Femur (tissue), 1 donor: ENCODE results near the gene LAMB2.
A peak's percentile ranks its signal among the peaks of the same experiment; 100 is the strongest.

Experiments
- DNase-seq: peaks from one replicate; pipeline ENCODE4 v3.0.0-alpha.2; 2017

LAMB2 gene

GRCh38 chr3:49161197-49161596 lies 28.3 kb upstream of the LAMB2 start:
- no peak for DNase-seq

- DNase-seq: no peak
Observed at GRCh38 chr3:49158792-49159191, 25.9 kb upstream of the LAMB2 start.

GRCh38 chr3:49158103-49158709 lies 25.4 kb upstream of the LAMB2 start:
- DNase-seq: no peak

GRCh38 chr3:49157289-49157688 lies 24.4 kb upstream of the LAMB2 start:
- DNase-seq: no peak

GRCh38 chr3:49153349-49153912 lies 20.6 kb upstream of the LAMB2 start:
- no peak for DNase-seq

- no peak for DNase-seq
Observed at GRCh38 chr3:49151610-49152009, 18.8 kb upstream of the LAMB2 start.

GRCh38 chr3:49148159-49148558 lies 15.3 kb upstream of the LAMB2 start:
- DNase-seq: no peak

GRCh38 chr3:49140080-49140479 lies 7.2 kb upstream of the LAMB2 start:
- DNase-seq: no peak

GRCh38 chr3:49135499-49135898 lies 2.6 kb upstream of the LAMB2 start:
- DNase-seq: no peak

GRCh38 chr3:49134471-49135265 lies 1.8 kb upstream of the LAMB2 start:
- peak; percentile 13 for DNase-seq

- peak; percentile 91 for DNase-seq
Observed at GRCh38 chr3:49133226-49133951, 539 bp upstream of the LAMB2 start.

- no peak for DNase-seq
Observed at GRCh38 chr3:49132073-49132436, 795 bp downstream of the LAMB2 start.

GRCh38 chr3:49131576-49131975 lies 1.3 kb downstream of the LAMB2 start:
- peak; percentile 13 for DNase-seq

- DNase-seq: peak; percentile 21
Observed at GRCh38 chr3:49131040-49131439, 1.8 kb downstream of the LAMB2 start.

GRCh38 chr3:49124991-49125670 lies 7.7 kb downstream of the LAMB2 start:
- no peak for DNase-seq

GRCh38 chr3:49124203-49124602 lies 8.6 kb downstream of the LAMB2 start:
- no peak for DNase-seq

- DNase-seq: no peak
Observed at GRCh38 chr3:49123687-49124086, 9.2 kb downstream of the LAMB2 start.

- no peak for DNase-seq
Observed at GRCh38 chr3:49122886-49123545, 9.8 kb downstream of the LAMB2 start.

GRCh38 chr3:49122451-49122850 lies 10.4 kb downstream of the LAMB2 start:
- no peak for DNase-seq

- DNase-seq: no peak
Observed at GRCh38 chr3:49122022-49122421, 10.8 kb downstream of the LAMB2 start.

- no peak for DNase-seq
Observed at GRCh38 chr3:49121132-49121736, 11.6 kb downstream of the LAMB2 start.
